Tibial artery (tissue), 4 donors: ENCODE measurements around the gene TAB2.
"Not testable (repeated sequence)": the region's sequence is repeated elsewhere in the genome, so short reads cannot be mapped to it uniquely, and the experiment has no call there.

Experiments
- DNase-seq, 2 donors: peaks; one replicate each; pipeline ENCODE4 v3.0.0-alpha.2; 2019
- H3K27ac ChIP-seq, 2 donors: fragments of 200-600 bp; sonication (generic) in 1 of 2; 1 replicate in 1 of 2; 2 replicates in 1 of 2; pipeline ENCODE4 v1.5.1; 2018 to 2019; ENCODE audit warnings: mild to moderate bottlenecking in 1 of 2
- H3K27me3 ChIP-seq, 2 donors: fragments of 200-600 bp; sonication (generic) in 1 of 2; one replicate each; pipeline versions ENCODE4 v1.5.1 to v1.6.0; 2016 to 2019
- H3K36me3 ChIP-seq, 3 donors: fragments of 200-600 bp; sonication (generic) in 2 of 3; one replicate each; pipeline ENCODE4 v1.5.1; 2016 to 2019; ENCODE audit warnings: mild to moderate bottlenecking in 2 of 3
- H3K4me1 ChIP-seq, 4 donors: fragments of 200-600 bp; sonication (generic) in 2 of 4; 1 replicate in 3 of 4; 2 replicates in 1 of 4; pipeline ENCODE4 v1.5.1; 2016 to 2019
- H3K4me3 ChIP-seq, 2 donors: fragments of 200-600 bp; sonication (generic) in 1 of 2; 1 replicate in 1 of 2; 2 replicates in 1 of 2; pipeline ENCODE4 v1.5.1; 2018 to 2019; ENCODE audit warnings: mild to moderate bottlenecking in 2 of 2
- H3K9me3 ChIP-seq, 3 donors: fragments of 200-600 bp; sonication (generic) in 1 of 3; one replicate each; pipeline ENCODE4 v1.5.1; 2016 to 2019
- CTCF ChIP-seq, 2 experiments: fragments of 200-600 bp in 1 of 2; fragments of 450-650 bp in 1 of 2; IDR thresholded peaks; one replicate each; pipeline ENCODE4 v1.5.1; 2017 to 2019; ENCODE audit warnings: antibody characterized with exemption in 2 of 2, mild to moderate bottlenecking in 1 of 2, moderate library complexity in 1 of 2
- intact Hi-C: fragments of 100-400 bp; cut with DNase I; formaldehyde crosslinking; loops from one replicate; pipeline ENCODE4 v1.15.0; 2023; ENCODE audit warnings: low total_unique reads

TAB2 gene

GRCh38 chr6:149443411-149444181 is 126.1 kb downstream of the TAB2 start:
- TF ChIP-seq CTCF (IDR thresholded peaks at IDR 0.05): no peak
- Histone ChIP-seq H3K4me1 (peaks cover 0 to 10% (median 6%) of the 10 kb centered on the region in 4 donors), H3K4me3 (no peak overlapping the region), H3K27me3 (peaks cover 0 to 60% of the 10 kb centered on the region in 2 donors), H3K9me3 (no peaks in the 10 kb centered on the region), H3K36me3 (no peaks in the 10 kb centered on the region), H3K27ac (no peak overlapping the region)
- no peak for DNase-seq
- intact Hi-C loops: no loop called here

- peaks cover 0 to 67% of the 10 kb centered on the region in 2 donors for H3K27me3 ChIP-seq
- H3K4me1 ChIP-seq, H3K4me3 ChIP-seq, H3K27ac ChIP-seq, H3K9me3 ChIP-seq, H3K36me3 ChIP-seq, intact Hi-C loops: not testable (repeated sequence)
- DNase-seq: peak in 1 of 2 donors; percentile 42
These were observed 127.0 kb downstream of the TAB2 start for GRCh38 chr6:149444360-149445094.

DNA sequence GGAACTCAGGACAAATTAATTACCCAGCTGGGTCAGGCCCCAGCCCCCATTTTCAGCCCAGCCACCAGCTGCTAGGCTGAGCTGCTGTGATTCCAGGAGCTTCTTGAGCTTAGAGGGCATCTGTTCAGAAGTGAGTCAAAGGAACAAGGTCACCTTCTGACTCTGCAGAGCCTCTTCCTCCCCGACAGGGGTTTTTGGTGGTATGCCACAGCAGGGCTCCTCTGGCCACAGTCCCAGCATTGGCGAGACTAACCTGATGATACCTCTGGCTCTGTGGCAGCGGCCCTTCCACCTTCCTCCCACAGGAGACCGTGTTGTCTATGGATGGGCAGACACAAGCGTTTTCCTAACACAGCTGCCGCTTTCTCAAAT is 127.6 kb downstream of the TAB2 start:
- TF ChIP-seq CTCF (IDR thresholded peaks at IDR 0.05): no peak
- Histone ChIP-seq H3K4me1 (peaks cover 0 to 10% (median 6%) of the 10 kb centered on the region in 4 donors), H3K27ac (no peak overlapping the region), H3K27me3 (peaks cover 0 to 66% of the 10 kb centered on the region in 2 donors), H3K4me3 (no peak overlapping the region), H3K9me3 (no peaks in the 10 kb centered on the region), H3K36me3 (no peaks in the 10 kb centered on the region)
- no peak for DNase-seq
- intact Hi-C loops: no loop called here

DNA sequence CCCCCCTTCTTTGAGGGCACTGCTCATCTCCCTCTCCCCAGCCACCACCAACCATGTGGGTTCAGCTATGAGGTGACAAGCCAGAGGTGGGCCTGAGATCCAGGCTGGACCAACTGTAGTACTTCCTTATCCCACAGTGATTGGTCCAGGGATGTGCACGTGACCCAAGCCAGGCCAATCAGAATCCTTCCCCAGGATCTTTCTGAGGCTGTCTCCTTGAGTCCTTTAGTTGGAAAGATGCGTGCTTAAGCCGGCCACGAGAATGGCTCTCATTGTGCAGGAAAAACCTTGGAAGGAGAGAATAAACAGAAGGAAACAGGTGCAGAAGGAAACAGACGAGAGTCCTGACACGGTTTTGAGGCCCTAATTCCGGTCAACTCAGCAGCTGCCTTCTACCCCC is 128.1 kb downstream of the TAB2 start:
- H3K36me3 ChIP-seq: no peaks in the 10 kb centered on the region
- no peak overlapping the region for H3K27ac ChIP-seq
- no peak for TF ChIP-seq CTCF (IDR thresholded peaks at IDR 0.05)
- DNase-seq: no peak
- peaks cover 0 to 67% of the 10 kb centered on the region in 2 donors for H3K27me3 ChIP-seq
- H3K4me1 ChIP-seq: peaks cover 0 to 15% (median 9%) of the 10 kb centered on the region in 4 donors
- no peaks in the 10 kb centered on the region for H3K9me3 ChIP-seq
- no peak overlapping the region for H3K4me3 ChIP-seq
- intact Hi-C loops: no loop called here

GRCh38 chr6:149446791-149447376 is 129.4 kb downstream of the TAB2 start:
- no peak for TF ChIP-seq CTCF (IDR thresholded peaks at IDR 0.05)
- DNase-seq: peak in 1 of 2 donors; percentile 16
- intact Hi-C loops: no loop called here

More at GRCh38 chr6:149446791-149447376, 129.4 kb downstream of the TAB2 start:
- Histone ChIP-seq H3K27ac (no peak overlapping the region), H3K4me1 (peaks cover 0 to 19% (median 15%) of the 10 kb centered on the region in 4 donors), H3K9me3 (no peaks in the 10 kb centered on the region), H3K36me3 (no peaks in the 10 kb centered on the region), H3K27me3 (peaks cover 0 to 68% of the 10 kb centered on the region in 2 donors), H3K4me3 (no peak overlapping the region)
